22Rv1 (cell line): ENCODE measurements around the gene RNF41.

Experiments used
- H3K27ac ChIP-seq: fragments of 450-650 bp; 2 replicates; pipeline ENCODE4 v1.5.1; 2017
- ZFX ChIP-seq: fragments of 450-650 bp; IDR thresholded peaks from 2 replicates; pipeline ENCODE4 v1.6.1; 2017; ENCODE audit warnings: antibody characterized with exemption, borderline replicate concordance
- TF ChIP-seq, protein P1 (sequence below): fragments of 450-650 bp; IDR thresholded peaks from 2 replicates; pipeline ENCODE4 v1.5.1; 2017; ENCODE audit warnings: mild to moderate bottlenecking

The RNF41 gene

DNA sequence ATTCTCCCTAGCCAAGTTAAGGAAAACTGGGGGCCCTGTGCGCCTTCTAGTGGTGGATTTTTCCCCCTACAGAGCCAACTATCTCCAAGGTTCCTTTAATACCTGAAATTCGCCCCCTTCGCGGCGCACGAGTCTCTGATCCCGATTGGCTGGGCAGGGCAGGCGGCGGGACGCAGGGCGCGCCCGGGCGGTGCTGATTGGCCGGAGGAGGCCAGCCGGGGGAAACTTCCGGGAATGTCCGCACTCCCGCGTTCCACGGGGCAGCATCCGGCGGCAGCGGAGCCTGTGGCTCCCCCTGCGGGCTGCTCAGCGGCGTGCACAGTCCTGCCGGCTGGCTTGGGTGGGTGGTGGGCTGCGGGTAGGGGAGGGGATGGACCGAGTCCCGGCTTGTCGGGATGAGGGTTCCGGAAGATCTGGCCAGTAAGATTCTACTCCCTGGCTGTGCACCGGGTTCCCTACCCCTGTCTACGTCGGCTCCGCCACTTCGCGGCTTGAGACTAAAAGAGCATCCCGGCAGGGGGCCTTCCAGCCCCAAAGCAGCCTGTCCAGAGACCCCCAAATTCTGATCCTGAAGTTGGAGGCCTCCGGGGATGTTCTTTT, 2.5 kb upstream of the RNF41 start, which contains the start of gene NABP2:
Gene NABP2, plus strand, starts transcription at position 241 of the 600 bp plus-strand sequence. CDS start 515 bp downstream, outside the sequence.
- H3K27ac ChIP-seq, result peak within 1 kb of the TSS; percentile 98
- no peak for TF ChIP-seq ZFX
- TF ChIP-seq, protein P1, sequence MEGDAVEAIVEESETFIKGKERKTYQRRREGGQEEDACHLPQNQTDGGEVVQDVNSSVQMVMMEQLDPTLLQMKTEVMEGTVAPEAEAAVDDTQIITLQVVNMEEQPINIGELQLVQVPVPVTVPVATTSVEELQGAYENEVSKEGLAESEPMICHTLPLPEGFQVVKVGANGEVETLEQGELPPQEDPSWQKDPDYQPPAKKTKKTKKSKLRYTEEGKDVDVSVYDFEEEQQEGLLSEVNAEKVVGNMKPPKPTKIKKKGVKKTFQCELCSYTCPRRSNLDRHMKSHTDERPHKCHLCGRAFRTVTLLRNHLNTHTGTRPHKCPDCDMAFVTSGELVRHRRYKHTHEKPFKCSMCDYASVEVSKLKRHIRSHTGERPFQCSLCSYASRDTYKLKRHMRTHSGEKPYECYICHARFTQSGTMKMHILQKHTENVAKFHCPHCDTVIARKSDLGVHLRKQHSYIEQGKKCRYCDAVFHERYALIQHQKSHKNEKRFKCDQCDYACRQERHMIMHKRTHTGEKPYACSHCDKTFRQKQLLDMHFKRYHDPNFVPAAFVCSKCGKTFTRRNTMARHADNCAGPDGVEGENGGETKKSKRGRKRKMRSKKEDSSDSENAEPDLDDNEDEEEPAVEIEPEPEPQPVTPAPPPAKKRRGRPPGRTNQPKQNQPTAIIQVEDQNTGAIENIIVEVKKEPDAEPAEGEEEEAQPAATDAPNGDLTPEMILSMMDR, result peak; percentile 100

DNA sequence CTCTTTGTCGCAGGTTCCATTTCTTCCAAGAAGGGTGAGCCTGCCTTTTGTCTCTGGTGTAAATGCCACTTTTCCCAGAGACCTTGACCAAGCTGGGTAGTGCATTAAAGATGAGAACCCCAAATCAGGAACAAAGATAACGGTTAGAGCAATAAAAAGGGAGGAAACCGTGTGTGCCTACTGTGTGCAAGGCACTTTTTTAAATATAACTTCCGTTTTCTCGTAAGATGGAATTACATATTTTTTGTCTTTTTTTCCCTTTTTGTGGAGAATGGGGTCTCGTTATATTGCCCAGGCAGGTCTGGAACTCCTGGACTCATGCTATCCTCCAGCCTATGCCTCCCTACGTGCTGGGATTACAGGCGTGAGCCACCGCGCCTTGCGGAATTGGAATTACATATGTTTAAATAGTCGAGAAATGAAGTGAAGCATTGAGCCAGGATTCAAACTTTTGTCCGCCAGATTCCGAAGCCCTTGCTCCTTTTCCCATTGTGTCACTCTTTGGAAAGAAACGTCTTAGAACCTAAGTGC, 1.9 kb upstream of the RNF41 start:
- TF ChIP-seq, protein P1, result no peak
- TF ChIP-seq ZFX, result no peak
- peak overlapping the region; percentile 98 for H3K27ac ChIP-seq

DNA sequence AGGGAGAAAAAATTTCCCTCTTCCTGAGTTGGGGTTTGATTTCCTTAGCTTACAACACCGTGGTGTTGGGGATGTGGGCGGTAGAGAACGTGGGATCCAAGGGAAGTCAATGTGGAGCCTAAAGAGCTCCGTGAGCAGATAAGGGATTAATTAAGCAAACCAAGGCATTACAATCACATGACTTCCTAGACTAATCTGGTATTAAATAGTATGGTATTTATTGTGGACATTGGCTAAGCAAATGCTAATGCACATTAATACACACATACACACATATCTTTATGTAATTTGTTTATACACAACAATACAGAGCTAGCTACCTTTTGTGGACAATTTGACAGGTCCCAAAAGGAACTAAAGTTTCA, 791 bp upstream of the RNF41 start:
- TF ChIP-seq, protein P1, result no peak
- no peak for TF ChIP-seq ZFX
- peak overlapping the region; percentile 98 for H3K27ac ChIP-seq

DNA sequence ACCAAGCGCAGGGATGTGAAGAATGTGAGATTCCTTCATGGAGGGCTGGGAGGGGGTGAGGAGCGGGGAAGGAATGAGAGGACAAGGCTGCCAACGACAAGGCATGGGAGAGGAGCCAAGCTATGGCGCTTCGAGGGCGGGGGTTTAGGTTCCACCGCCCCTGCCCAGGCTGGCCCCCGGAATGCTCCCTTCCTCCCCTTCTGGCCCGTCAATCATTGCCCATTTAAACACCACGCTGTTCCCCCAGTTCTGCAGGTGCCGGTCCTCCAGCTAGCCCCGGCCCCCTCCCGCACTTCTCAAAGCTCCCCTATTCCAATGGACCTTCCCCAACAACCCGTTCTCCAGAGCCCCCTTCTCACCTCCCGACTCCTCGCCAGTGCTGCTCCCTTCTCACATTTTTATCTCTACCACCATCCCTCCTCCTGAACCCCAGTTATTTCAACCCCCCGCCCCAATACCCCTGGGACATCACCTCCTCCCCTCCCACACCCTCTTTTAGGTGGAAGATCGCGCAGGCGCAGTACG, 428 bp downstream of the RNF41 start:
- peak overlapping the region; percentile 98 for H3K27ac ChIP-seq
- no peak for TF ChIP-seq ZFX
- TF ChIP-seq, protein P1, result no peak

DNA sequence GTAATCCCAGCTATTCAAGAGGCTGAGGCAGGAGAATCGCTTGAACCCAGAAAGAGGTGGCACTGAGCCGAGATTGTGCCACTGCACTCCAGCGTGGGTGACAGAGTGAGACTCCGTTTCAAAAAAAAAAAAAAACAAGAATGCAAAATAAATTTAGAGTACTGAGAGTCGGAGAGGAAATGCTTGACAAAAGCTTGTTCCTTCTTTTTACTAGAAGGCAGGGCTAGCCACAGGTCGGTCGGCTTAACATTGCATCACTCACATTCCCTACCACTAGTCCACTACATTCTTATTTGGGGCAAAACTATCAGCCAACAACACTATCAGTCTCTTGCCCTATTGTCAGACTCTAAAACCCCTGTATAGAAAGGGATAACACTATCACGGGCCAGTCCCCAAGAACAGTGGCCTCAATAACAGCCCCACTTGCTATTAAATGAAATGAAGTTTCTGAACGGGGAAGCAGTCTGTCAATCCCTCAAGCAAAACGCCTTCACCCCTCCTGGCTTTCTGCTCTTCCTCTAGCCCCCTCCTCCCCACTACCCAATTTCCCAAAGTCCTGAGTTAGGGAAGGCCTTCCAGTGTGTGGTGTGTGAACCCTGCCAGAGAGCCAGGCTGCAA, 1.0 kb downstream of the RNF41 start:
- H3K27ac ChIP-seq, result peak overlapping the region; percentile 98
- TF ChIP-seq, protein P1, result no peak
- no peak for TF ChIP-seq ZFX

DNA sequence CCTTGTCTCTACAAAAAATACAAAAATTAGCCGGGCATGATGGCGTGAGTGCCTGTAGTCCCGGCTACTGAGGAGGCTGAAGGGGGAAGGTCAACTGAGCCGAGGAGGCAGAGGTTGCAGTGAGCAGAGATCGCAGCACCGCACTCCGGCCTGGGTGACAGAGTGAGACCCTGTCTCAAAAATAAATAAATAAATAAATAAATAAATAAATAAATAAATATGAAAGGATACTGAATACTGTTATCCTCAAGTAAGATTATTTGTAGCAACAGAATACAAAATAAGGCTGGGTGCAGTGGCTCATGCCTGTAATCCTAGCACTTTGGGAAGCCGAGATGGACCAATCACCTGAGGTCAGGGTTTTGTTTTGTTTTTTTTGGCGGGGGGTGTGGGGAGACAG, 1.9 kb downstream of the RNF41 start:
- TF ChIP-seq ZFX, result no peak
- TF ChIP-seq, protein P1, result no peak
- H3K27ac ChIP-seq, result no peak overlapping the region; the same call in 1 of the 2 replicates

DNA sequence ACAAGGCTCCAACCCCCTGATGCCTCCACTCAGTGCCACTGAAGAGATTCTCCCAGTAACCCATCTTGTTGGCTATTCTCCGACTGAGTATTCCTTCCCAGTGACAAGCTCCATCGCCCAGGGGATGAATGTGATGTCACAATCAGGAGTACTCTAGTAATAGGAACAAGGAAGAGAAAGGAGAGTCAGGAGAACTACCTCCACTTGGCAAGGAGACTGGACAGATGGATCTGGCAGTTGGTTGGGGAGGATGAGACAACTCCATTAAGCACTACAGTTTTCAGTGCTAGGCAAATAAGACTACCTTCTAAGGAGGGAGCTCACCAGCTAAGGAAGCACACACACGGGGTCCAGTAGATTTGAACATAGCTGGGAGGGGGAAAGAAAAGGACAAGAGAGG, 5.3 kb downstream of the RNF41 start:
- H3K27ac ChIP-seq, result peak overlapping the region; percentile 54
- no peak for TF ChIP-seq ZFX
- TF ChIP-seq, protein P1, result no peak
